Activated CD4-positive, alpha-beta T cell treated with anti-CD3 and anti-CD28 coated beads, Interleukin-2, amount 50 U/mL, for 48 hours (primary cell): ENCODE measurements around the gene PML.
"Not testable (repeated sequence)": the region's sequence is repeated elsewhere in the genome, so short reads cannot be mapped to it uniquely, and the experiment has no call there.

ENCODE experiments used
- DNase-seq, 2 experiments: peaks; one replicate each; pipeline ENCODE4 v3.0.0-alpha.2; 2020

PML gene

GRCh38 chr15:74041777-74042435, 47.4 kb downstream of the PML start:
- no peak for DNase-seq

- no peak for DNase-seq
Observed at GRCh38 chr15:74042603-74043424, 48.3 kb downstream of the PML start.

GRCh38 chr15:74043425-74044266, 49.1 kb downstream of the PML start:
- DNase-seq = no peak

- DNase-seq = no peak
Observed at GRCh38 chr15:74044267-74045110, 50.0 kb downstream of the PML start.

- DNase-seq = no peak
Observed at GRCh38 chr15:74045184-74045583, 50.7 kb downstream of the PML start.

GRCh38 chr15:74045636-74046274, 51.2 kb downstream of the PML start:
- DNase-seq = no peak

GRCh38 chr15:74046275-74046674, 51.8 kb downstream of the PML start:
- no peak for DNase-seq

- DNase-seq = no peak
Observed at GRCh38 chr15:74050127-74050526, 55.6 kb downstream of the PML start.

- DNase-seq = no peak
Observed at GRCh38 chr15:74050556-74051234, 56.2 kb downstream of the PML start.

GRCh38 chr15:74052271-74053260, 58.0 kb downstream of the PML start:
- DNase-seq = not testable (repeated sequence)

GRCh38 chr15:74053517-74053916, 59.0 kb downstream of the PML start:
- no peak for DNase-seq

GRCh38 chr15:74053941-74054529, 59.5 kb downstream of the PML start:
- peak; percentile 75 to 79 for DNase-seq

GRCh38 chr15:74055804-74056203, 61.3 kb downstream of the PML start:
- DNase-seq = no peak

- DNase-seq = not testable (repeated sequence)
Observed at GRCh38 chr15:74056330-74056729, 61.8 kb downstream of the PML start.

- not testable (repeated sequence) for DNase-seq
Observed at GRCh38 chr15:74059050-74059833, 64.7 kb downstream of the PML start.

GRCh38 chr15:74060251-74060650, 65.7 kb downstream of the PML start:
- no peak for DNase-seq

GRCh38 chr15:74062236-74062635, 67.7 kb downstream of the PML start:
- DNase-seq = no peak

GRCh38 chr15:74062671-74063070, 68.2 kb downstream of the PML start:
- no peak for DNase-seq
